ENCODE results near the gene NEK10.
A peak's percentile ranks its signal among the peaks of the same experiment; 100 is the strongest.
"Not testable (repeated sequence)": the region's sequence is repeated elsewhere in the genome, so short reads cannot be mapped to it uniquely, and the experiment has no call there.

The NEK10 gene

DNA sequence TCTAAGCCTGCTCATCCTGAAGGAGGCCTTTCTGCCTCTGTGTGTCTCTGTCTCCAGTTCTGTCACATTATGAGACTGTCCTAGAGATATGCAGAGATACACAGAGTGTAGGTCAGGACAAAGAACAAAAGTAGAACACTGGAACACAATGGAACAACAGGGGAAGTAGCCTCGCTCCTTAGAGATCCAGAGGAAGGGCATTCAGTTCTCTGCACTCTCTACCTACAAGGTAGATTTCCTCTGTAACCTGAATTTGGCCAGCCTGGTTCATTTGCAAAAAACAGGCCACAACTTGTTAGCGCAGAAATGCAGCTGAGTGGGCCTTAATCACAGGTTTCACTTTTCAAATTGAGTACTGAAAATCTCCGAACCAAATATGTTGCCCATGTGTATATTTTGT, 19.4 kb downstream of the NEK10 start:
- DNase-seq, result no peak

- no peak for DNase-seq
Observed at GRCh38 chr3:27345959-27346865, 23.0 kb downstream of the NEK10 start.

- DNase-seq, result no peak
Observed at GRCh38 chr3:27345493-27345892, 23.7 kb downstream of the NEK10 start.

- no peak for DNase-seq
Observed at GRCh38 chr3:27345045-27345444, 24.1 kb downstream of the NEK10 start.

DNA sequence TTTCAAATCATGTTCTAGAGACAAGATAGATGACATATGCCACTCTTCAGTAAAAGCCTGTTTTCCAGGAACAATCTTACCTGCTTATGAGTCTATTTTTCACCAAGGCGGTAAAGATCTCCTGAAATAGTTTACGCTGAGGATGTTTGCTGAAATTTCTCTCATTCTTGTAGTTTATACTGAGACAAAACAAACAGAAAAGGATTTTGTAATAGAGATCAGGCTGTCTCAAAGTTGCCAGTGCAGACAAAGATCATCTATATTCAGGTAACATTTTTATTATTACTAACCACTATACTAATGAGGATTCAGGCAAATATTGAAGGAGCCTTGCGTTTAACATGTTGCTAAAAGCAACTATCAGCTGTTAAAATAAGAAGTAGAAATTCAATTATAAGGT, 25.0 kb downstream of the NEK10 start:
- DNase-seq, result no peak

DNA sequence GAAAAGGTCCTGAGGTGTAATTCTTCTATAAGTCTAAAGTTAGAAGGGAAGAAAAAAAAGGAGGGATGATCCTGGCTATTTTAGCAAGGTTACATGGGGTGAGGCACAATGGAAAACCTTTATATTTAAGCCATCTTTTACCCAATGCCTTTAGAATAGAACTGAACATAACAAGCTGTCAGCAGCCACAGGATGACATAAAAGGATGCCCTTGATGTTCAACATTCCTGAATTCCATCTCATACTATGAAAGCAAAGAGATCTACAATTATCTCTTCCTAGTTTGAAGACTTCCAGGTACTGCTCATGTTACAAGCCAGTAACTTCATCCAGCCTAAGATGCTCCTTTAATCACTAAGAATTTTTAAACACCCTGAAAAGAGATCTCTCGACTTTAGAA, 26.9 kb downstream of the NEK10 start:
- DNase-seq, result no peak

DNA sequence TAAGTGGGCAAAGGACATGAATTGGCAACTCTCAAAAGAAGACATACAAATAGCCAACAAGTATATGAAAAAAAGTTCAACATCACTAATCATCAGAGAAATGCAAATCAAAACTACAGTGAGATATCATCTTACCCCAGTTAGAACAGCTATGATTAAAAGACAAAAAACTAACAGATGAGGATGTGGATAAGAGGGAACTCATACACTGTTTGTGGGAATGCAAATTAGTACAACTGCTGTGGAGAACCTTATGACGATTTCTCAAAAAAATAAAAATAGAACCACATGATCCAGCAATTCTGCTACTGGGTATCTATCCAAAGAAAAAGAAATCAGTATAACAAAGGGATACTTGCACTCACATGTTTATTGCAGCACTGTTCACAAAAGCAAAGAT, 28.6 kb downstream of the NEK10 start:
- no peak for DNase-seq

- DNase-seq, result no peak
Observed at GRCh38 chr3:27335571-27335970, 33.6 kb downstream of the NEK10 start.

GRCh38 chr3:27333843-27334242, 35.3 kb downstream of the NEK10 start:
- DNase-seq, result no peak

GRCh38 chr3:27328982-27329762, 40.0 kb downstream of the NEK10 start:
- DNase-seq, result not testable (repeated sequence)

- DNase-seq, result no peak
Observed at GRCh38 chr3:27326629-27327545, 42.3 kb downstream of the NEK10 start.

DNA sequence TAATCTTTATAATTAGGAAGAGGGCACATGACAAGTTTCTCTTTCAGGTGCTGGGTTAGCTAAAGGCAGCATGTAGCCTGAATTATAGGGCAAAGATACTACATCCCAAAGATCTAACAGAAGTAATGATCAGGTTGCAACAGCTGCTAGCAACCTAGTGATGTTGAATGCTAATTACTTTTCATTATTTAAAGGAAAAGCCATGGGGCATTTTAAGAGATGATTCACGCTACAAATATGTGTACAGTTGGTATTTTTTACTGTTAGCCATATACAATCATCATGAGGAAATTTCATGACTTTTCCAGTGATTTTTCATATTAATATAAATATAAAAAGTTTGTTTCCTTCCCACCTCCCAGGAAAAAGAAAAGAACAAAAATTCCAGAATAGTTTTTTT, 43.0 kb downstream of the NEK10 start:
- DNase-seq, result no peak

- no peak for DNase-seq
Observed at GRCh38 chr3:27325419-27325818, 43.8 kb downstream of the NEK10 start.

DNA sequence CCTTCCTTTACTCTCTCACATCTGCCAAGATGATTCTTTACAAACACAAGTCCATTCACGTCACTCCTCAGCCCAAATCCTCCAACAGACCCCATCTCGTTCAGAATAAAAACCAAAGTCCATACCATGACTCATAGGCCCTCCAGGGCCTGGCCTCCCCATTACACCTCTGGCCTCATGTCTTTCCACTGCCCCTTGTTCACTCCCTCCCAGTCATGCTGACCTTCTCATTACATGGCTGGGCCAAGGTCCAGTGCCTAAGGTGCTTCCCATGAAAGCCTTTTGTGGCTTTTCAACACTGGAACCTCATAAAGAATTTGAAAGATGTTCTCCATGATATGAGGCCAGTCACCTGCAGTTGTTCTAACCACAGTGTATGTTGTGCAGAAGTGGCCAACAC, 44.5 kb downstream of the NEK10 start:
- DNase-seq, result no peak

- no peak for DNase-seq
Observed at GRCh38 chr3:27323087-27323570, 46.1 kb downstream of the NEK10 start.

- DNase-seq, result no peak
Observed at GRCh38 chr3:27322634-27323033, 46.5 kb downstream of the NEK10 start.

DNA sequence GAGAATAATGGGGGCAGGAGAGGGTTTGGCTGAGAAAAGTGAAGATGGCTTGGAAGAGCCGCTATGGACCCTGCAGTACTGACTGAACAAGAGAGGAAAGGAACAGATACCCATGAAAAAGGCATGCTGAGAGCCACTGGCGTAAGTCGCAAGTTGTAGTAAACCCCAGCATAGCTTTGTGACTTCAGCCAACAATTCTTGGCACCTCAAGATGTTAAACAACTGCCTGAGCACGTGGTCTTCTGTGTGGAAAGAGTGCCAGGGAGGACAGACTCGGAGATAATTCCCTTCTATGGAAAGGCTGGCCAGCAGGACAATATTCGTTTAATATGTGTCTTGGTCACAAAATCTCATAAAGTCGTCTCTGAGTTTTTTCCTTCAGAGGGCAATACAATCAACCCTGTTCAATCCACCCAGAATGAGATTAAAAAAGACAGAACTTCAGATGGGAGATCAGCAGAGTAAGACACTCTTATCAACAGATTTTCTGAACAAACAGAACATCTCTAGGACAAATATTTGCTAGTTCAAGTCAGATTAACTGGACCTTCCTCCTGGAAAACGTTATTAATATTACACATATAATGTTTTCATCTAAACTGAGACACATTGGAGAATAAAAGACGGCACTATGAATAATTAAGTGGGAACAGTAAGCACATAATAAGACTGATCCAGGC, 49.2 kb downstream of the NEK10 start:
- DNase-seq, result no peak

- no peak for DNase-seq
Observed at GRCh38 chr3:27319304-27319703, 49.9 kb downstream of the NEK10 start.

- DNase-seq, result no peak
Observed at GRCh38 chr3:27317096-27317495, 52.1 kb downstream of the NEK10 start.

- no peak for DNase-seq
Observed at GRCh38 chr3:27315003-27315402, 54.2 kb downstream of the NEK10 start.

- DNase-seq, result peak; percentile 61
Observed at GRCh38 chr3:27312044-27312668, 57.0 kb downstream of the NEK10 start.

DNA sequence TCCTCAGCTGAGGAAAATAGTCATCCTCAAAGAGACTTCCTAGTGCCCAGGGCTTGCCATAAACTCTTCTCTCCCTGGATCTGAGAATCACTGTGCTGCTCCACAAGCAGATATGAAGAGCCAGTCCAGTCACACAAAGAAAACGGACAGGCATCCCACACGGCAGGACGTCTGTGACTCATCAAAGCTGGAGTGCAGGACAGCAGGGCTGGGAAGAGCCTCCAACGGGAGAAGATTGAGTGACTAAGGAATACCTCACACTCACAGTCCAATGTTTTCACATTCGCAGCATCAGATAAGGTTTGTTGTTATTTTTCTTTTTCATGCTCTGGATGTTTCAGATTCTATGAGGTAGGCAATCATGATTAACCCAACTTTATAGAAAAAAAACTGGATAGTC, 57.8 kb downstream of the NEK10 start:
- no peak for DNase-seq
